DMS53 (cell line): Measurements from ENCODE around the gene NOL11.
"Not testable (repeated sequence)": the region's sequence is repeated elsewhere in the genome, so short reads cannot be mapped to it uniquely, and the experiment has no call there.

Experiments
- DNase-seq: peaks from one replicate; lab custom pipeline; 2025; lab: John Stamatoyannopoulos, UW

NOL11 gene

DNA sequence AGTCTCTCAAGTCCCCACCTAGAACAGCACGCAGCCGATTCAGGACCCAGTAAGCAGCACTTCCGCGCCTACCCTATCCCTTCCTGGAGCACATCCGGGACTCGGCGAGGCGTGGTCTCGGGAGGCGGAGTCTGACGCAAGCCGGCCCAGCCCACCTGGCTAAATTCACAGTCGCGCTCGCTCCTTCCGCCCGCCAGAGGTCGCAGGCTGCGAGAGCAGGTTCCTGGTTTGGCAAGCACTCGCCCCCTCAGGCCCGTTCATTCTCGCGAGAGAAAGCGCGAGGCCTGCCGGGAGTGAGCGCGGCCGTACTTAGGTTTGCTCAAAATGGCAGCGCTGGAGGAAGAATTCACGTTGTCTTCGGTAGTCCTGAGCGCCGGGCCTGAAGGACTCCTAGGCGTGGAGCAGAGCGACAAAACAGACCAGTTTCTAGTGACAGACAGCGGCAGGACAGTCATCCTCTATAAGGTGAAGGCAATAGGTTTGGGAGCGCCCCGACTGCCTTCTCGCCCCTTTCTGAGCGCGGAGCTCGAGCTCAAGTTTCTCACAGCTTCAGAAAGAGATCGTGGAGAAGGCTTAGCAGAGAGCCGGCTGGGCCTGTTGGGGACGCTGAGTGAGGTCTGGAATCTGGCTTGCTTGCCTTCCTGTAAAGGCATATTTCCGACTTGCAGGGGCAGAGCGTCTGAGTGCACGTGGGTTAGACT, at the start of gene NOL11:
NOL11 (plus strand) TSS at position 313 of the 701 bp plus-strand sequence; CDS start at position 325, 12 bp downstream.
- DNase-seq = peak; percentile 99

DNA sequence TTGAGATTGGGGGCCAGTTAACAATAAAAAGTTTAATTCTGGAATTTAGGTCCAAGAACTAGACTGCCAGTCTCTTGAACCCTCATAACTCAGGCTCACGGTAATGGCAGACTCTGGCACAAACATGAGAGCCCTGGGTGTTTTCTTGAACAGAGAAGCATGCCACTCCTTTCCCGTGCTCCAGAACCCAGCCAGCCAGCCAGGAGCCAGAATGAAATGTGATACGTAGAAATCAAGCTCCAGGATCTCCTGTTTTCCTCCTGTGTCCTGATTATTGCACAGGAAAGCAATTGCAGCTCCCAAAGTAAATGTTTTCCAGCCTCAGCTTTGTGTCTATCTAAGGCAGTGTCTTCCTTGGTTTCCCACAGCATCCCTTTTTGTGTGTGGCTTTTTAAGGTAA, 46.2 kb upstream of the NOL11 start:
- DNase-seq = no peak

DNA sequence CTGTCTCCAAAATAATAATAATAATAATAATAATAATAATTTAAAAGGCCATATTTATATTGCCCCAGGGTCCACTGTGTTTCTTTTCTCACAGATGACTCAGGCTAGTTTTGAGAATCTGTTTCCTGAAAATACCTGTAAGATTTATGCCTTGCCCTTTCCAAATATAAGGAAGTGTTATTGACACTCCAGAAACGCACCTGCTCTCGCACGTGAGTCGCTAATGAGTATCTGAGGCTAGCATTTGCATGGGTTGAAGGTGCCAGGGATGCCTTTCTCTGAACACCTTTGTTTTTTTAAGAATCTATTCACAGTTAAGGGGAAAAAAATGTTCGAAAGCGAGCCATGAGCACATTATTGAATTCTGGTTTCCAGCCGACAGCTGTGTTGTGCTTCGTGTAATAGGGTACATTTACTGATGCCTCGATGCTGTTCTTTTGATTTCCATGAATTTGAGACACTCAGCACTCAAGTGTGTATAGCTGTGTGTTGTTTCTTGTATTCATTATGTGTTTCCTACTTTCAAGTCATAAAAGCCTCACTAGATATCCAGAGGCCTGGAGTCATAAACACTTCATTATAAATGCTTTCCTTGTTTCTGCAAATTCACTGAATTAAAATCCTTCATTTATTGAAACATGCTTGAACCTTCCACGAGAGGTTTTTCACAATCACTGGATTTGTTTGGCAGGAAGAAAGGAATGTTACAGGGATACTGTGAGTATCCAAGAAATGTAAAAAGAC, 45.0 kb upstream of the NOL11 start:
- DNase-seq = peak; percentile 12

DNA sequence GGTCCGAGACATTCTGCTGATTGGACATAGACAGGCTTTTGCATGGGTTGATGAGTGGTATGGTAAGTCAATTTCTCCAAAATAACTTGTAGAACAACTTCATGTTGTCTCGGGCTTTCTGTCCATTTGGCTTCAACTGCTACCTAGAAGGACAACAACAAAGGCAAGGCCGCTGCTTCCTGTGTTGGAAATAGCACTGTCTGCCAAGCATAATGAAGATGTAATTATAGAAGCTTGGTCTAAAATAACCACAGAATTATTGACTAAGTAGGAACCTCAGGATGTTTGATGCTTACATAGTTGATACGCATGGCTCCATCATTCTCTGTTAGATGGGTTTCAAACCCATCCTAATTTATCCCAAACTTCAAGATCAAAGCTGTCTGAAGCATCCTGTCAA, 42.3 kb upstream of the NOL11 start:
- no peak for DNase-seq

DNA sequence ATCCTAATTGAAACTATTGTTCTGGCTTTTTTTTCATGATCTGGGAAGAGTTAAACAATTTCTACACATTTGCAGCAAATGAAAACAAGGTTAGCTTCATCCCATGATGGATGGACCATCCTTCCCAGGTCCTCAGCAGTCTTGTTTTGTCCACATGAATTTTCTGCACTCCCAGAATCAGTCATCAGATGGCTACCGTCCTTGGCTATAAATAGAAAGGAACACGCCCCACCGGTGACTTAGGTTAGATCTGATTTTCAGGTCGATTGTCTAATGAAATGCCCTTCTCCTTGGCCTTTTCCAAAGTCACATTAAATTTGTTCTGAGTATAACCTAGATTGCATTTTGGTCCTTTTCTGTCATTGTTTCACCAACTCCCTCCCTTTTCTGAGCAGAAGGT, 41.4 kb upstream of the NOL11 start:
- no peak for DNase-seq

DNA sequence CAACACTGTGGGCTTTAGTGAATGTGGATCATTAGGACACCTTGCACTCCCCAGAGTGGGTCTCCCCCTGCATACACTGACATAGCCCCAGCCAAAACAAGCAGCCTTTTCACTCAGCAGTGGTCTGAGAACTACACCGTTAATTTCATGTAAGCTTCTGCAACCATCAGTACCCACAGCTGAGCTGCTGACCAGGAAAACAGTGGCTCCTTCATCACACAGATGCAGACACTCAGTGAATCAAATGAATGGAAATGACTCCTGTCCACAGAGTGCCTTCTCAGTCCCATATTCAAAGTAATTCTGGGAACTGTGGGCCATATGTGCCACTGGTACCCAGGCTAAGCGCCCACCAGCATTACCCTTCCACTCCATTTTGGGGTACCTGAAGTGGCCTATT, 39.3 kb upstream of the NOL11 start:
- no peak for DNase-seq

DNA sequence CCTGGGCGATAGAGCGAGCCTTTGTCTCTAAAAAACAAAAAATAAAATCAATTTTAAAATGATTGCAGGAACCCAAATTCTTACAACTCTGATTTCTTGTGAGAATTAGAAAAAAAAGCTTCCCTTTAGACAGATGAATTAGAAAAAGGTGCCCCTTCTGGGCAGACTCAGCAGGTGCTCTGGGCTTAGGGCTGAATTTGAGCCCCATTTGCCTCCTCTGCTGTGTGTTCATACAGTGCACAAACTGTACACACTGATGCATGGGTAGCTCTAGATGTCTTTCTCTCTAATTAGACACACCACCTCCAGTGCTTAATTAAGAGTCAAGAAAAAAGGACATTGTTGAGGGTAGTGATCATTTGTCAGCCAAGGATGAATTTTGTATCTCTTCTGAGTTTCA, 38.5 kb upstream of the NOL11 start:
- no peak for DNase-seq

DNA sequence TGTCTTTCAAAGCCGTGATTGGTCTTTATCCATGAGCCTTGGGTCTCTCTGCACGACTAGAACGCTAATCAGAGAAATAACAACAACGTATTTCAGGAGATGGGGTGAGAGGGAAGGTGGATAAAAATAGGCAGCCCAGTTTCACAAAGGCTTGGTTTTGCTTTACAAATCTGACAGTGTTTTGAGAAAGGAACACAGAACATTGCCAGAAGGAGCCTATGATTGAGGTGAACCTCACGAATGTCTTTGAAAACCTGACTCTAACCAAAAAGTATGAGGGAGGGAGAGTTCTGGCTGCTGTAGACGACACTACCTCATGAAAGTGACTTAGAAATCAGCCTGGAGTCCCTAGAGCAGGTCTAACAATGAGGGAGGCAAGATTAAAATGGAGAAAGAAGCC, 38.0 kb upstream of the NOL11 start:
- no peak for DNase-seq

DNA sequence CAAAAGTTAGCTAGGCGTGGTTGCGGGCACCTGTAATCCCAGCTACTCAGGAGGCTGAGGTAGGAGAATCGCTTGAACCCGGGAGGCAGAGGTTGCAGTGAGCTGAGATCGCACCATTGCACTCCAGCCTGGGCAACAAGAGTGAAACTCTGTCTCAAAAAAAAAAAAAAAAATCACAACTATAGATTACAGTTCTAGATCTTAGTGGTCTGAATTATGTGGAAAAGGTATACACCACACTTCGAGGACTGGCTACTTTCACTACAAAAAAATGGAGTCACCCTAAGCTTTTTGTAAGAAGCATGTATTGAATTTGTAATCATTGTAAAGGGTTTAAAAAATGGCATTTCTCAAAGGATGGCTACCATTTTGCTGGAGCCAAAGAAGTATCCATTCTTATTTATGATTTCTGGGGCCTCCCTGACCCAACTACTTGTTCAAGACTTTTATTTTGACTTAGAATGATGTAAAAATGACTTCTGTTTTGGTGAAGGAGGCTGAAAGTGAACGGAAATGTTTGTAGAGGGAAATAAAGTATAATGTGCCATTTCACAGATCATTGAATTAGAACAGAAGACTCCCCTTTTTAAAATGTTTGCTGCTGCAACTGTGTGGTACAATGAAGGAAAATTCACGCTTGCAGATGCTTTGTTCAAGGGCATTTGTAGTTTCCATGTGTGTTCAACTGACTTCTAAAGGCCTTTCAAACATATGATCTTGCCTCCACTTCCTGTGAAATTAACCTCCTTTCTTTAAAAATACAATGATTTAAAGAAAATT, 37.1 kb upstream of the NOL11 start:
- no peak for DNase-seq

DNA sequence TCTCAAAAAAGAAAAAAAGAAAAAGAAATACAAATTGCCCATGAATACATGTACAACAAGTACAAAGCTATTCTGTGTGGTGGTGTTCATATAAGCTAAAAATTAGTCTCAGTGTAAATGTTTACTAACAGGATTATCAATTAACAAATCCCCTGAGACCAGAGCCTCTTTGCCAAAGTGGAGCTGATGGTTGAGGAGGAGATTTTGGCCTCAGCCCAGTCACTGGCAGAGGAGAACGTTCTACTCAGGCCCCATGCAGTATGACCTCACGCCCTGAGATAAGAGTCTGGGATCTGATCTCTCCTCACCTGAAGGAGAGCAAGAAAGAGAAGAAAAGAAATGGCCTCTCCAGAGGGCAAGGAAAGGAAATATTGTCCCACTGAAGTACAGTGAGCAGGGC, 35.5 kb upstream of the NOL11 start:
- DNase-seq = no peak

DNA sequence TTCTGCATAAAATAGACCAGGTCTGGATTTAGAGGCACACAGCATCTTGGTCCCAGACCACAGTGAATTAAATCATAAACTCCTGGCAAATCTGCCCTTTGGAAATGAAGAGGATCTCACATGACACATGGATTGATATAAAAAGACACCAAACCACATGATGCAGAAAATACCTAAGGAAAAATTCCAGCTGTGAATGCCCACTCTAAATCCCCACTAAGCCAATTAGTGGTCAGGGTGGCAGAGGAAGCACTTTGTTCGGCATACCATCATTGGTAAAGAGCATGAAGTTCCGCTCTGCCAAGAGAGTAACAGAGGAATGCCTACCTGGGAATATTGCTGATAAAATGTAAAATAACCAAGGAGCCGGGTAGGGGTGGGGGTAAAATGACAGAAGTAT, 32.4 kb upstream of the NOL11 start:
- DNase-seq = no peak

DNA sequence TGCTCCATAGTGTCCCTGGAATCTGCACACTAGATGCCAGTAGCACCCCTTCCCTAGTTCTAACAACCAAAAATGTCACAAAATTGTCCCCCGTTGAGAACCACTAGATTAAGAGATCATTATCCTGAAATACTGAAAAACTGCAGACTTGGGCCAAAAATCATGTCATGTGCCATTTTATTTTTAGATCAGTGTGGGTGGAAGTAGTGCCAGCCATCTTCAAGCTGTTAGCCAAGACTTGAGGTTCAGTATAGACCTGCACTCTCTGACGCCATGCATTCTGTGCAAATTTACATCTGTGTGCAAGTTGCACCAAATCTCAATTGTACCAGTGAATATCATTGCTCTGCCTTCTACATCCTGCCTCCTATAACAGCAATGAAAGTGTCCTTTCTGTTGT, 31.5 kb upstream of the NOL11 start:
- DNase-seq = no peak

DNA sequence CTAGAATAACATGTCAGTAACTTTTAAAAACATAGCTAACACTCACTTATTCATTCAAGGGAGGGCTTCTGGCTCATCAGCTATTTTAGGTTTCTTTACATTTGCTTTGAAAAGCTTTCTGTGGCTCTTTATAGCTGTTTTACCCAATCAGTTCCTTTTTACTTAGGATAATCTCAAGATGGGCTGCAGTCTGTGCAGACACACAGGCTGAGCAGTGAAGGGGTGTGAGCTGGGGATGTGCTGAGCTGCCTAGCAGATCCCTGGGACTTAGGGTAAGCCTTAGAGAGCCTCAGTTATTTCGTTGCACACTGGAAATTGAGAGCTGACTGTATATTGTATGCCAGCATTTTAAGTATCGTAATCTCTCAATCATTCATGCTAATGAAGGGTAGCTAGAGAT, 30.2 kb upstream of the NOL11 start:
- DNase-seq = no peak

DNA sequence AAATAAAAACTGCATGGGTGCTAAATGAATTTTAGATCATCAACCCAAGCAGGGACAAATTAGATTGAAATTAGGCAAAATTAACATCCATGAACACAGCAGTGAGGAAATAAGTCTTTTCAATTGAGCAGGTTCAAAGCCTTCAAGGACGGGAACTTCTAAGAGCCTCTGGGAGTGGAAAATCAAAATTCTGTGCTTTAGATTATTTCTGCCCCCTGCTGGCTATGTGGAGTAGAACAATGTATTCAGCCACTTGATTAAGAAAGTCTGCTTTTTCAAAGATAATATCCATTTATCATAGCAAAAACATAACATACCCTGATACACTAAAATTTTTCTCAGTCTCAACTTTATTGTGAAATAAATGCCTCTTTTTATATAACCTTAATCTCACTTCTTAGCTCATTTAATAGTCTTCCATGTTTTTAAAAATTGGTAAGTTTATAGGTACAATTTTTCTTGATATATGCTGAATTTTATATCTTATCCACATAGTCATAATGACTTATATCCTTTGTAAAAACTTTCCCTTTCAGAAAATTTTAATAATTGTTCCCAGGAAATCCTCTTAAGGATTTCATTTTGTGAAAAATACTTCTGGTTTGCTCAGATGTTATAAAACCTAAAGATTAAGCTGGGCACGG, 28.1 kb upstream of the NOL11 start:
- DNase-seq = peak; percentile 82

DNA sequence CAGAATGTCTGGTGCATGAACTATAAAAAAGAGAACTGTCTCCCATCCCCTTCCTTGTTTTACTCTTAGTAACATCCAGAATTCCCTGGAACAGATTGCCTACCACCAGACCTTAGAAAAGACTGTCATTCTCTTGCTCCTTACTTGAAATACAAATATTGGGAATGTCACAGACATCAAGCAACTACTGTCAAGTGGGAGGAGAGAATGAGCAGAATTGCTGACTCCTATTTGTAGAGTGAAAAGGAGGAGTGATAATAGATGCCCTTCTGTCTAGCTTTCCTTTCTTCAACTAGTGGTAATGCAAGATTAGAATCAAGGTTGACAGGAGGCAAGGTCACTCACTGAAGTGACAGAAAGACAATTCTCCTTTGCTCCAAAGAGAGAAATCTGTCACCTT, 23.9 kb upstream of the NOL11 start:
- no peak for DNase-seq

DNA sequence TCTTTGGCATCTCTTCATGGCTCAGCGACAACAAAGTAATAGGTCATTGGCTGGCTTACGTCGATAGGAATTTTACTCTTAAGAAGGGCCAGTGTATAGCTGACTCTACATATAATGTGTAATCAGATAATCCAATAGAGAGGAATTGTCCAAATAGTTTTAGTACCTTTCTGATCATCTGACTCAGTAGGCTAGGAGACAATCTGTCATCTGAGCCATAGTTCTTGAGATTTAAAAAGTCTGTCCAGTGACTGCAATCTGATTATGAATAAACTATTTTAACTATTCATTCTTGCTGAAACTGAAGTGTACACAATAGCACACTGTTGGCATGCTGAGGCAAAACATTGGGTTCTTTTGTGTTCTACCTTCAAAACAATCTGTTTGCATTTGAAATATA, 21.4 kb upstream of the NOL11 start:
- no peak for DNase-seq

DNA sequence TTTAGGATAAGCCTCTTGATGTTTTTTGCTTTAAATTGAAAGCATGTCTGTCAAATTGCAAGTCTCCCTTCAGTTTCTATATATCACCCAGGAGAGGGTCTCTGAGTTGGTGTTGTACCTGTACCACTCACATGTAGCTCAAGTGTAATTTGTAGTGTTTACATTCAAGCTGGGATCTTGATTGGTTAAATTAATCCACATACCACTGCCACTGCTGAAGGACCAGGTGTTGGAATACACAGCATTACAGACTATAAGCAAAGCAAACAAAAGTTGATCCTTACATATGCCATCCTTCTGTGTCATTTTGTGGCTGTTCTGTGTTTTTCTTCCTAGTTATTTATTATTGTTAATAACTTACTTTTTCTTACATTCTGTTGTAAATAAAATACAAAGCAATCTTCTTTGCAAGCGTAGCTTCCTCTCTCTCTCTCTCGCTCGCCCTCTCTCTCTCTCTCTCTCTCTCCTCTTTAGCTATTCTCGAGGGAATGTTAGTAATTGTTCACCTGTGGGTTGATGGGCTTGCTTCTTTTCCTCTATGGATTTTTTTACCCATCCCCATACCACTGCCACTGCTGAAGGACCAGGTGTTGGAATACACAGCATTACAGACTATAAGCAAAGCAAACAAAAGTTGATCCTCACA, 20.8 kb upstream of the NOL11 start:
- peak; percentile 81 for DNase-seq

DNA sequence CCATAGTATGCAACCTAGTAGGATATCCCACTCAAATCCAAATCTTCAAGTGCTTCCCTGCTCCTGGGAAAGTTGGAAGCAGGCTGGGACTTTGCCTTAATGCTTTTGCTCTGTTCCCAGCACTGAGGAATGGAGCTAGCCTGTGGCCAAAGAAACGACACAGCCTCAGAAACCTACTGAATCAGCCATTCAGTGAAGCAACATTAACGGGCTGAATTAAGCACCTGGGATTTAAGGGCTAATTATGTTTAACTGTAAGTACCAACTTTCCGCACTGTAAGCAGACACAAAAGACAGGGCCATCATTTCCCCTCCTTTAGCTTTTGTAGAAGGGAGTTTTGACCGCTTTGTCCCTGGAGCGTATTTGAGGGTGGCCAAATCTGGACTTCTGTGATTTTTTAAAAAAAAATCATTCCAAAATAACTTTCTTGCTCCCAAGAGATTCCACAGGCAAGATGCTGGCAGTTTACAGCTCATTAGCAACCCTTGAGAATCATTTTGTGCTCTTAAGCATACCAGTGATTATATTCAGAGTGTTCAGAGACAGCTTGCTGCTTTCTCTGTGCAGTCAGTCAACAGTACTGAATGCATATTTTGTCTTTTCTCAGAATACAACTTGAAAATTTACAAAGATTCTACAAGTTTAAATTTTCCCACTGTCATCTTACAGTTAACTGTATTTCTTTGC, 17.6 kb upstream of the NOL11 start:
- DNase-seq = no peak

DNA sequence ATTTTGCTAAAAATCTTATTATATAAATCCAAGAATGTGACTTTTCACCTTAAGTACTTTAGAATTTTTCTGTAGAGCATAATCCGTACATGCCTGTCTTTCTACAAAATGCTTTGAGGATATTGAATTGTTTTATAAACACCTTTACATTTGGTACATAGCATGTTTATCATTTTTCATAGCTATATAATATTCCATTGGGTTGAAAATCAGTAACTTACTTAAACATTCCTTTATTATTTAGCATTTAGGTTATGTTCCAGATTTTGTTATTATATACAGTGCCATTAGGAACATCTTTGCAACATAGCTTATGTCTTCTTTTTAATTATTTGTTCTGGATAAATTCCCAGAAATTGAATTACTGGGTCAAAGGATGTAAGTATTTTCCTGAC, 17.0 kb upstream of the NOL11 start:
- DNase-seq = no peak

DNA sequence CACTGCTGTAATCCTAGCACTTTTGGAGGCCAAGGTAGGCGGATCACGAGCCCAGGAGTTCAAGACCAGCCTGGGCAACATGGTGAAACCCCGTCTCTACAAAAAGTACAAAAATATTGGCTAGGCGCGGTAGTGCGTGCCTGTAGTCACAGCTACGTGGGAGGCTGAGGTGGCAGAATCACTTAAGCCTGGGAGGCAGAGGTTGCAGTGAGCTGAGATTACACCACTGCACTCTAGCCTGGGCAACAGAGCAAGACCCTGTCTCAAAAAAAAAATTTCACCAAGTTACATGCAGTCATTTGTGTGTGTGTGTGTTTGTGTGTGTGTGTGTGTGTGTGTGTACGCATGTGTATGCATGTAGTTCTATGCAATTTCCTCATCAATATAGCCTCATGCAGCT, 14.9 kb upstream of the NOL11 start:
- DNase-seq = not testable (repeated sequence)

DNA sequence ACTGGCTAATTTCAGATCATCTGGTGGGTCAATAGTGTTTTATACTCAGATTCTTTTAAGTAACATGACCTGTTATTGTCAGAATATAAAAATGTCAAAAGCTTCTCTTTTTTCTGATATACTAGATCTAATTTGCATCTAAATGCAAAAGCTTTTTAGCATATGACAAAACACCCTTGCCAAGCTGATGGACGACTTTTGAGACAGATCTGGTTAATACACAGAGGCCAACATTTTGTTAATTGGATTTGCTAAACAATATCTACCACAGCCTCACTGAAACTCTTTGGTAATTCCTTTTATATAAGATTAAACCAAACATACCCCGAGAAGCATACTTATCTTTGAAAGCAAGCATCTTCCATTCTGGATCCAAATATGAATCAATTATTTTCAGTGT, 10.3 kb upstream of the NOL11 start:
- DNase-seq = no peak
